Kidney (tissue), 14 donors: ENCODE results near the gene POFUT1. TPM values are rescaled to one million over a fixed set of nuclear protein-coding genes. Genes with fewer than 3 reads are reported as not detected.

ENCODE experiments used
- DNase-seq, 5 donors: peaks; one replicate each; pipeline ENCODE4 v3.0.0-alpha.2; 2013 to 2020
- FAIRE-seq: peaks from 2 replicates; lab custom pipeline; 2012; peaks lifted over from hg19 to GRCh38; lab: Jason Lieb, UNC
- H3K27ac ChIP-seq, 2 donors: one replicate each; pipeline ENCODE4 v1.7.0; 2013; ENCODE audit warnings: low read depth in 2 of 2, low read length in 2 of 2, inconsistent platforms in 1 of 2
- H3K27me3 ChIP-seq: one replicate; pipeline ENCODE4 v1.7.1; 2013; ENCODE audit warnings: low read length, inconsistent platforms; ENCODE audit not compliant: control insufficient read depth, insufficient read depth
- H3K36me3 ChIP-seq, 3 donors: one replicate each; pipeline versions ENCODE4 v1.7.0 to v1.7.1; 2013; ENCODE audit warnings: low read length in 3 of 3, control low read depth in 1 of 3, inconsistent platforms in 1 of 3; ENCODE audit not compliant: insufficient read depth in 3 of 3, control insufficient read depth in 2 of 3
- H3K4me1 ChIP-seq, 3 donors: one replicate each; pipeline versions ENCODE4 v1.7.0 to v1.7.1; 2013; ENCODE audit warnings: low read length in 3 of 3, inconsistent platforms in 1 of 3, low read depth in 1 of 3; ENCODE audit not compliant: control insufficient read depth in 2 of 3, insufficient read depth in 2 of 3
- H3K4me3 ChIP-seq, 3 donors: one replicate each; pipeline versions ENCODE4 v1.7.0 to v1.8.1; 2013; ENCODE audit warnings: low read length in 3 of 3, control low read depth in 1 of 3, inconsistent platforms in 1 of 3
- H3K9ac ChIP-seq, 3 donors: one replicate each; pipeline versions ENCODE4 v1.7.0 to v1.7.1; 2013; ENCODE audit warnings: low read length in 3 of 3, control low read depth in 1 of 3, inconsistent platforms in 1 of 3
- H3K9me3 ChIP-seq, 3 donors: one replicate each; pipeline versions ENCODE4 v1.7.0 to v1.7.1; 2013; ENCODE audit warnings: low read length in 3 of 3, control low read depth in 1 of 3, inconsistent platforms in 1 of 3; ENCODE audit not compliant: control insufficient read depth in 2 of 3, insufficient read depth in 1 of 3
- intact Hi-C: fragments of 100-400 bp; cut with DNase I; formaldehyde crosslinking; loops from one replicate; pipeline ENCODE4 v1.11.1; 2022
- polyA plus RNA-seq: library from polyadenylated mRNA; stranded (reverse); fragments of 350-450 nt; fragmentation: Illumina TruSeq; extraction: RNeasy Lipid Tissue Mini Kit (QIAGEN cat#74804); gene quantifications from one replicate; pipeline ENCODE4 v1.2.3, GENCODE V29; 2014; ENCODE audit warnings: low read depth, low replicate concordance; ENCODE audit not compliant: insufficient read depth
- total RNA-seq: library from RNA; stranded (reverse); fragmentation: NEBNext Ultra II Directional; extraction: Animal tissue kit (Norgen Biotek cat#: 25700); gene quantifications from one replicate; pipeline ENCODE4 v1.2.1, GENCODE V29; 2021
- TF ChIP-seq, protein P1 (sequence below): IDR thresholded peaks from 3 replicates; pipeline ENCODE4 v1.5.1; 2012; ENCODE audit warnings: mild to moderate bottlenecking, moderate library complexity, borderline replicate concordance; ENCODE audit not compliant: insufficient read depth; ENCODE audit errors: extremely low read depth
- donor health status: control.
- donor health status: control.
- donor health status: control.
- donor health status: control.
- donor health status: control.
- donor health status: DM: yes; HTN: yes; CAD: no.
- donor health status: Normal renal cell carcinoma (clear cell type).

POFUT1 gene
- total and polyA plus RNA-seq, 2 donors from 2014 or later, result 16.7 to 36.7 TPM

DNA sequence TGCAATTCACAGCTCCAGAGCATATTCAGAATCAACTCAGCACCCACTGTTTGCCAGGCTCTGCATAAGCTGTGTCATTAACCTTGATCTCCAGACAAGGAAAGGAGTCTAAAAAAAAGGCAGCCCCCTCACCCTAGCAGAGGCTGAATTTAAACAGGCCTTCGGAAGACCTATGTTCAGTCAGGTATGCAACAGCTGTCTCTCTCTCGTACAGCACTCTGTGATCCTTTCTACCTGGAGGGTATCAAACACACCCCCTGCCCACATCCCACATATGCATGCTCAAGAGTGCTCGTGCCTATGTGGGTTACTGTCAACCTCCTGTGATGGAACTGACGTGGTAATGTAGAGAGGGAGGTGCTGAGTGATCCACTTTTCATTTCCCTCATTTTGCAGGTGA, 8.7 kb upstream of the POFUT1 start:
- DNase-seq (no peak), FAIRE-seq (no peak)
- TF ChIP-seq, protein P1, sequence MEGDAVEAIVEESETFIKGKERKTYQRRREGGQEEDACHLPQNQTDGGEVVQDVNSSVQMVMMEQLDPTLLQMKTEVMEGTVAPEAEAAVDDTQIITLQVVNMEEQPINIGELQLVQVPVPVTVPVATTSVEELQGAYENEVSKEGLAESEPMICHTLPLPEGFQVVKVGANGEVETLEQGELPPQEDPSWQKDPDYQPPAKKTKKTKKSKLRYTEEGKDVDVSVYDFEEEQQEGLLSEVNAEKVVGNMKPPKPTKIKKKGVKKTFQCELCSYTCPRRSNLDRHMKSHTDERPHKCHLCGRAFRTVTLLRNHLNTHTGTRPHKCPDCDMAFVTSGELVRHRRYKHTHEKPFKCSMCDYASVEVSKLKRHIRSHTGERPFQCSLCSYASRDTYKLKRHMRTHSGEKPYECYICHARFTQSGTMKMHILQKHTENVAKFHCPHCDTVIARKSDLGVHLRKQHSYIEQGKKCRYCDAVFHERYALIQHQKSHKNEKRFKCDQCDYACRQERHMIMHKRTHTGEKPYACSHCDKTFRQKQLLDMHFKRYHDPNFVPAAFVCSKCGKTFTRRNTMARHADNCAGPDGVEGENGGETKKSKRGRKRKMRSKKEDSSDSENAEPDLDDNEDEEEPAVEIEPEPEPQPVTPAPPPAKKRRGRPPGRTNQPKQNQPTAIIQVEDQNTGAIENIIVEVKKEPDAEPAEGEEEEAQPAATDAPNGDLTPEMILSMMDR, result no peak
- Histone ChIP-seq H3K27ac (no peak overlapping the region), H3K9me3 (no peaks in the 10 kb centered on the region), H3K4me1 (peaks cover 0 to 16% (median 11%) of the 10 kb centered on the region in 3 donors), H3K27me3 (no peaks in the 10 kb centered on the region), H3K36me3 (peaks cover 10 to 50% (median 28%) of the 10 kb centered on the region in 3 donors), H3K9ac (no peak overlapping the region), H3K4me3 (no peak overlapping the region)
- intact Hi-C loops, result no loop called here

DNA sequence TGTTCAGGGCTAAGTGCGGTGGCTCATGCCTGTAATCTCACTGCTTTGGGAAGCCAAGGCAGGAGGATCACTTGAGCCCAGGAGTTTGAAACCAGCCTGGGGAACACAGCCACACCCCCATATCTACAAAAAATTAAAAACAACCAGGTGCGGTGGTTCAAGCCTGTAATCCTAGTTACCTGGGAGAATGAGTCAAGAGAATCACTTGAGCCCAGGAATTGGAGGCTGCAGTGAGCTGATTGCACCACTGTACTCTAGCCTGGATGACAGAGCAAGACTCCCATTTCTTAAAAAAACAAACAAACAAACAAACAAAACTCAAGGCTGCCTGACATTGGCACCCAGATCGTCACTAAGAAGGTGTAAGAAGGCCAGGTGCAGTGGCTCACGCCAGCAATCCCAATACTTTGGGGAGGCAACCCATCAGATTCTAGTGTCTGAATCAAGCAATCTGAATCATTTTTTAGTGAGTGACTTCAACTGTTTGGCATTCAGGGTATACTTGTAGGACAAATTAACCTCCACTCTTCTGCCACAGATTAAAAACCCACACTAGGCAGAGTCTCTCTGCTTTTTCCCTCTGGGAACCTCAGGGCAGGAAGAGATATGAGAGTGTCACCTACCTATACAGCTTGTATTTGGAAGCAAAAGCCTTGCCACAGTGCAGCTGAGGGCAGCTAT, 6.2 kb upstream of the POFUT1 start:
- intact Hi-C loops, result no loop called here
- Histone ChIP-seq H3K27ac (no peak overlapping the region), H3K4me1 (peaks cover 0 to 34% (median 32%) of the 10 kb centered on the region in 3 donors), H3K4me3 (no peak overlapping the region), H3K36me3 (peaks cover 7 to 34% (median 19%) of the 10 kb centered on the region in 3 donors), H3K9me3 (no peaks in the 10 kb centered on the region), H3K9ac (no peak overlapping the region), H3K27me3 (no peaks in the 10 kb centered on the region)
- TF ChIP-seq, protein P1, result no peak
- FAIRE-seq (no peak), DNase-seq (no peak)

DNA sequence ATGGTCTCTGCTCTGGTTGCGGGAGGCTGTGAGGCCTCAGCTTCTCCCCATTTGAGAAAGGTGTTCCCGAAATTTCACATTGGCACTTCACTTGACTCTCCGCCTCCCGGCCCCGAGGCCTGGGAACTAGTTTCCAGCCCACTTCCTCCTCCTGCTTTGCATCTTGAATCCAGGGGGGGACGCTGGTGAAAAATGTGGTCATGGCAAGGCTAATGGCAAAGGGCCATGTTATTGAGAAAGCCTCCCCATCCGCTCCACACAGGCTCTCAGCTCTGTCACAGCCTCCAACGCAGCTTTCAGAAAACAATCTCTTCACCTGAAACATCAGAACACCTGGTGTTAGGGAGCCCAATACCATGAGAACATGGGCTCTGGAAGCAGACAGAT, 5.7 kb upstream of the POFUT1 start:
- no peak overlapping the region for H3K9ac ChIP-seq
- TF ChIP-seq, protein P1, result no peak
- intact Hi-C loops, result no loop called here
- no peak for DNase-seq
- no peaks in the 10 kb centered on the region for H3K27me3 ChIP-seq
- FAIRE-seq, result no peak
- H3K9me3 ChIP-seq, result no peaks in the 10 kb centered on the region
- peaks cover 7 to 34% (median 17%) of the 10 kb centered on the region in 3 donors for H3K36me3 ChIP-seq
- no peak overlapping the region for H3K27ac ChIP-seq
- peaks cover 0 to 39% (median 35%) of the 10 kb centered on the region in 3 donors for H3K4me1 ChIP-seq
- H3K4me3 ChIP-seq, result no peak overlapping the region
